Hepatocyte (in vitro differentiated cells): ENCODE measurements around the gene CFAP58.

Source experiments
- CTCF ChIP-seq: fragments of 200-600 bp; sonication (generic); IDR thresholded peaks from 2 replicates; pipeline ENCODE4 v1.5.1; 2016; ENCODE audit warnings: antibody characterized with exemption, mild to moderate bottlenecking; ENCODE audit not compliant: poor library complexity
- EZH2 ChIP-seq: fragments of 200-600 bp; sonication (generic); IDR thresholded peaks from 2 replicates; pipeline ENCODE4 v1.6.1; 2016; ENCODE audit warnings: antibody characterized with exemption, mild to moderate bottlenecking, borderline replicate concordance

- TF ChIP-seq CTCF = no peak
- no peak for TF ChIP-seq EZH2
Observed at GRCh38 chr10:104391150-104391968, 37.7 kb downstream of the CFAP58 start.
